C4-2B (cell line): ENCODE data around the gene MATN1.

ENCODE experiments used
- H3K27ac ChIP-seq: fragments of 450-650 bp; 2 replicates; pipeline ENCODE4 v1.5.1; 2017
- CTCF ChIP-seq: fragments of 450-650 bp; conservative IDR thresholded peaks from 2 replicates; pipeline ENCODE4 v1.5.1; 2017; ENCODE audit warnings: mild to moderate bottlenecking
- ZFX ChIP-seq: fragments of 450-650 bp; IDR thresholded peaks from 2 replicates; pipeline ENCODE4 v1.6.1; 2017

MATN1 gene

DNA sequence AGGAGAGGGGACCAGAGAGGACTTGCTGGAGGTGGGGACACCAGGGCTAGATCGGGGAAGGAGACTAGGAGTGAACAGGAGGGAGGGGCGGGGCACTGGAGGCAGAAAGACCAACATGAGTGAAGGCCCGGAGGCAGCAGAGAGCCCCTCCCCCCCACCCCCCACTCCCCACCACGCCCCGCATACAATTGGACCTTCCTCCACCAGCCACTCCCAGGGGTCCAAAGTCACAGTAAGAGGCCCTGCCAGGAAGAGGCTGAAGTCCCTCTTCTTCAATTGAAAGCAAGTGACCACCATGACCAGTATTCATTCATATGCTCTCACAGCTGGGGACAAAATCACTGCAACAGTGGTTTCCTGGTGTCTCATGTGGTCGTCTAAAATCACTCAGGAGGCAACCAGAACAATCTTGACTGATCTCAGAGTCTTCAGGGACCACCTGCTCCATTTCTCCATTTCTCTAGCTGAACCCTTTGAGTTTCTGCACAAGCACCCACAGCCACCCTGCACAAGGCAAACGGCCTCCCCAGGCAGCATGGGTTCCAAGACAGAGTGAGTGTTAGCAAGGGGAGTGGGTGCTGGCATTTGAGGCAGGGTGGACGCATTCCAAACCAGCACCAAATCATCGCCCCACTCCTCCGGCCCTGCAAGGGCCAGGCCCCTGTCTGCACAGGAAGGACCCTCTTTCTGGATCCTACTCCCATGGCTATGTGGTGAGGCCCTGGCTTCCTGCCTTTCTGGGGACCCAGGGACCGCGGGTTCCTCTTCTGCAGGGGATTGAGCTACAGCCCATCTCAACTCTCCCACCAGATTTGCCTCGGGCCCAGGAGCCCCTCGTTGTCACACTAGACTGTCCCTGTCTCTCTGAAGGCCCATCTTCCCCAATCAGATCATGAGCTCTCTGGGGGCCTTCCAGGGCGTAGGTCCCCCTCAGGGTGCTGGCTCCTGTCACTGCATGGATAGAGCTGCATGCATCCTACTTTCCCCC, 17.2 kb upstream of the MATN1 start:
- TF ChIP-seq ZFX (no peak), CTCF (no peak)
- no peak overlapping the region for H3K27ac ChIP-seq

DNA sequence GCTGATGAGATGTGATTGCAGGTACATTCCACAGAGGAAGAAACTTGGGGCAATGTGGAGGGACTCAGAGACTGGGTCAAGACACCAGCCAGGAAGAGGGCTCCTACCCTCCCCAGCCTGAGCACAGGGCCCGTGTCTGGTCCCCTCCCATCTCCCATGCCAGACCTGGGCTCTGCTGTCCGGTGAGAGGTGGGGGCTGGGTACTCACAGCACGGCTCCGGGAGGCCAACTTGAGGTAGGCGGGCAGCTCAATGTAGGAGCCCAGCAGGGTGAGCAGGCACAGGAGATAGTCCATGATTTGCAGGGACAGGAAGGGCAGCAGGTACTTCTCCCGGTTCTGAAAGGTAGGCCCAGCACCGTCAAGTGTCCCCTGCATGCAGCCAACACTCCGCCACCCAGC, 16.2 kb upstream of the MATN1 start:
- H3K27ac ChIP-seq: no peak overlapping the region
- TF ChIP-seq ZFX (no peak), CTCF (no peak)

DNA sequence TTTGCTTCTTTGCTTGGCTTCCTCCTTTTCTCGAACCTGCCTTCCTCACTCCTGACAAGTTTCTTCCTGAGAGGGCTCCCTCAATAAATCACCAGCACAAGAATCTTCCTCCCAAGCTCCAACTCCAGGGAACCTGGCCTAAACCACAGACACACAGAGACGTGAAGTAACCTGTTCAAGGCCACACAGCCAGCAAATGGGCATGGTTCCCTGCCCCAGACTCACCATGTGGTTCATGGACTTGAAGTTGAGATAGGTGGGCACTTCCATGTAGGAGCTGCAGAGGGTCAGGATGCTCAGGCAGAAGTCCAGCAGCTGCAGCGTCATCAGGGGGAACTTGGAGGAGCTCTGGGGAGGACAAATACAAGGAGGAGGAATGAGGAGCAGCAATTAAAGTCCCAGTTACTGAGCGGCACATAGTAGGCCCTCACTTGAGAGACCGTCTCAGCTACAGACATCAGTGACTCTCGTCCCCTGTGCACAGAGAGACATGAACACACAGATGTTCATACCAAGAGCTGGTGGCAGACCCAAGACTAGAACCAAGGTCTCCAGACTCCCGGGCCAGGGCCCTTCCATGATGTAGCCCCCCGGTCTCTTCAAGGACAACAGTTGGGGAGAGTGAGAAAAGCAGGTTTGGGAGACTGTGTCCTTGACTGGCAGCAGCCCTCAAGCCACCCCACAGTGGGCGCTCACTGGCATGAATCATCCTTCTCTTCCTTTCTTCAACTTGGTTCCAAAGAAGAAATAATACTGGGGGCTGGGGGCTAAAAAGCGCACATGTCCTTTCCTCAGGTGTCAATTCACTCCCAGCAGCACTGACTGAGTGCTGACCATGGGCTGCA, 15.6 kb upstream of the MATN1 start:
- H3K27ac ChIP-seq: no peak overlapping the region
- TF ChIP-seq ZFX (no peak), CTCF (no peak)

- H3K27ac ChIP-seq: no peak overlapping the region
- TF ChIP-seq ZFX (no peak), CTCF (no peak)
Observed at GRCh38 chr1:30738040-30738714, 14.8 kb upstream of the MATN1 start.

- no peak for TF ChIP-seq ZFX
- no peak for TF ChIP-seq CTCF
- H3K27ac ChIP-seq: no peak overlapping the region
Observed at GRCh38 chr1:30737357-30738039, 14.1 kb upstream of the MATN1 start.

DNA sequence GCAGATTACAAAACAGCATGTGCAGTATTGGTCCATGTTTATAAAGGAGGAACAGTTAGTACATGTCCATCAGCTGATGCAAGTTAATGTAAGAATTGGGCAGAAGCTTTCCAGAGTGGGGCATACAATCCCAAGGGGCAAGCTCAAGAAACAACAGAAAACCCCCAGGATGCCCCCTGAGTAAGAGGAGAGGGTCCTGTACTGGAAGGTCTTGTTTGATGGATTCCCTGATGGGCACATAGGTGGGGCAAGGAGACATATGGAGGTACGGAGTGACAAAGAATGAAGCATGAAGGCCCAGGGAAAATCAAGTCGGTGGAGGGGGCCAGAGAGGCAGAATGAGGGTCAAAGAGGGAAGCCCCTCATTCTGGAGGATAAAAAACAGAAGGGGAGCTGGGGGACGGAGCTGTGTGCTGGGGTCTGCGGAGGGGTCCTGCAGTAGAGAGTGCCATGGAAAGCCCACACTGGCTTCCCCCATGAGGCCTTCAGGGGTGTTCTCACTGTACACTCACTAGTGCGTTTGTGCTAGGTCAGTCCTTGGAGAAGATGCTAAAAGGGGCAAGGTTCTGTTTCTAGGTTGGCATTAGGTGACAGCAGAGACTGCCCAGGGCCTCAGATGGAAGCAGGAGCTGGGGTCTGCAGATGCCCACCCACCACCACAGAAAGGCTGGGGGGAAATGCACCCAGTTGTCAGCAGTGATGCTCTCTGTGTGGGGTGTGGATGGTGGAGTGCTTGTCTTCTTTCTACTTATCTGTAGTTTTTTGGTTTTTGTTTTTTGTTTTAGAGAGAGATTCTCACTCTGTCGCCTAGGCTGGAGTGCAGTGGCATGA, 12.5 kb upstream of the MATN1 start:
- H3K27ac ChIP-seq: no peak overlapping the region
- no peak for TF ChIP-seq ZFX
- TF ChIP-seq CTCF: no peak
